Nephron progenitor cell (in vitro differentiated cells): ENCODE data around the gene AOC3.
"Not testable (repeated sequence)": the region's sequence is repeated elsewhere in the genome, so short reads cannot be mapped to it uniquely, and the experiment has no call there.

Experiments
- DNase-seq: peaks from one replicate; pipeline ENCODE4 v3.0.0; 2021
- H3K27ac Mint-ChIP-seq: 2 replicates; pipeline ENCODE4 v1.8.0; 2021; ENCODE audit warnings: mild to moderate bottlenecking, moderate library complexity, mixed read lengths
- H3K27me3 Mint-ChIP-seq: 2 replicates; pipeline ENCODE4 v1.8.0; 2021; ENCODE audit warnings: mild to moderate bottlenecking, low read depth, mixed read lengths; ENCODE audit not compliant: poor library complexity
- H3K36me3 Mint-ChIP-seq: 2 replicates; pipeline ENCODE4 v1.8.0; 2021; ENCODE audit warnings: low read depth, mixed read lengths
- H3K4me1 Mint-ChIP-seq: 2 replicates; pipeline ENCODE4 v1.8.0; 2021; ENCODE audit warnings: mixed read lengths
- H3K4me3 Mint-ChIP-seq: 2 replicates; pipeline ENCODE4 v1.8.0; 2021; ENCODE audit warnings: mild to moderate bottlenecking, moderate library complexity, mixed read lengths
- H3K9me3 Mint-ChIP-seq: 2 replicates; pipeline ENCODE4 v1.8.0; 2021; ENCODE audit warnings: mild to moderate bottlenecking, moderate library complexity, mixed read lengths
- CTCF ChIP-seq: fragments of 200-600 bp; sonication (generic); IDR thresholded peaks from 2 replicates; pipeline ENCODE4 v1.5.0; 2021; ENCODE audit warnings: antibody characterized with exemption

The AOC3 gene

GRCh38 chr17:42857389-42857788 is 6.4 kb downstream of the AOC3 start:
- no peaks in the 10 kb centered on the region for H3K36me3 Mint-ChIP-seq

GRCh38 chr17:42865638-42866094 is 14.7 kb downstream of the AOC3 start:
- Mint-ChIP-seq H3K9me3 (peaks cover 14% of the 10 kb centered on the region), H3K4me1 (peaks cover 30% of the 10 kb centered on the region), H3K4me3 (no peak overlapping the region), H3K27ac (peak overlapping the region; percentile 23), H3K36me3 (peaks cover 9% of the 10 kb centered on the region), H3K27me3 (peaks cover 29% of the 10 kb centered on the region)
- TF ChIP-seq CTCF: no peak
- no peak for DNase-seq

More at GRCh38 chr17:42857389-42857788, 6.4 kb downstream of the AOC3 start:
- TF ChIP-seq CTCF: no peak
- no peak overlapping the region for H3K27ac Mint-ChIP-seq
- H3K27me3 Mint-ChIP-seq: peaks cover 17% of the 10 kb centered on the region
- H3K4me1 Mint-ChIP-seq: no peaks in the 10 kb centered on the region
- H3K4me3 Mint-ChIP-seq: no peak overlapping the region
- no peaks in the 10 kb centered on the region for H3K9me3 Mint-ChIP-seq
- DNase-seq: no peak

GRCh38 chr17:42866216-42866615 is 15.2 kb downstream of the AOC3 start:
- peaks cover 20% of the 10 kb centered on the region for H3K9me3 Mint-ChIP-seq
- no peak for DNase-seq
- H3K36me3 Mint-ChIP-seq: peaks cover 9% of the 10 kb centered on the region
- TF ChIP-seq CTCF: no peak
- H3K27ac Mint-ChIP-seq: peak overlapping the region; percentile 23
- H3K4me3 Mint-ChIP-seq: no peak overlapping the region
- peaks cover 30% of the 10 kb centered on the region for H3K4me1 Mint-ChIP-seq
- H3K27me3 Mint-ChIP-seq: peaks cover 27% of the 10 kb centered on the region

GRCh38 chr17:42866631-42867575 is 15.9 kb downstream of the AOC3 start:
- H3K4me3 Mint-ChIP-seq: no peak overlapping the region
- H3K36me3 Mint-ChIP-seq: peaks cover 15% of the 10 kb centered on the region
- TF ChIP-seq CTCF: no peak
- peaks cover 27% of the 10 kb centered on the region for H3K9me3 Mint-ChIP-seq
- H3K4me1 Mint-ChIP-seq: peaks cover 30% of the 10 kb centered on the region
- H3K27me3 Mint-ChIP-seq: peaks cover 24% of the 10 kb centered on the region
- DNase-seq: no peak
- peak overlapping the region; percentile 7 for H3K27ac Mint-ChIP-seq

GRCh38 chr17:42867694-42868261 is 16.8 kb downstream of the AOC3 start:
- Mint-ChIP-seq H3K36me3 (peaks cover 15% of the 10 kb centered on the region), H3K4me1 (peaks cover 30% of the 10 kb centered on the region), H3K9me3 (peaks cover 30% of the 10 kb centered on the region), H3K27me3 (peaks cover 22% of the 10 kb centered on the region)
- H3K27ac Mint-ChIP-seq, DNase-seq, H3K4me3 Mint-ChIP-seq: not testable (repeated sequence)

- Mint-ChIP-seq H3K36me3 (peaks cover 15% of the 10 kb centered on the region), H3K9me3 (peaks cover 31% of the 10 kb centered on the region), H3K27ac (no peak overlapping the region), H3K4me3 (no peak overlapping the region), H3K4me1 (peaks cover 30% of the 10 kb centered on the region), H3K27me3 (peaks cover 23% of the 10 kb centered on the region)
- DNase-seq: no peak
- TF ChIP-seq CTCF: no peak
These were observed 17.3 kb downstream of the AOC3 start for GRCh38 chr17:42868338-42868737.
